Right atrium auricular region (tissue), 2 donors: ENCODE data around the gene MAP4K3. TPM values are rescaled to one million over a fixed set of nuclear protein-coding genes. Genes with fewer than 3 reads are reported as not detected.
"Not testable (repeated sequence)": the region's sequence is repeated elsewhere in the genome, so short reads cannot be mapped to it uniquely, and the experiment has no call there.

Source experiments
- DNase-seq: peaks from one replicate; pipeline ENCODE4 v3.0.0-alpha.2; 2019; ENCODE audit warnings: low spot score
- H3K27ac ChIP-seq, 2 donors: fragments of 200-600 bp; sonication (generic); 1 replicate in 1 of 2; 2 replicates in 1 of 2; pipeline ENCODE4 v1.5.1; 2016 to 2019
- H3K27me3 ChIP-seq, 2 donors: fragments of 200-600 bp; sonication (generic); one replicate each; pipeline versions ENCODE4 v1.5.1 to v1.6.0; 2017 to 2019
- H3K36me3 ChIP-seq: fragments of 200-600 bp; sonication (generic); one replicate; pipeline ENCODE4 v1.5.1; 2016
- H3K4me1 ChIP-seq, 2 donors: fragments of 200-600 bp; sonication (generic); one replicate each; pipeline versions ENCODE4 v1.5.1 to v1.6.0; 2017 to 2019
- H3K4me3 ChIP-seq, 2 donors: fragments of 200-600 bp; sonication (generic); 1 replicate in 1 of 2; 2 replicates in 1 of 2; pipeline ENCODE4 v1.5.1; 2017 to 2019; ENCODE audit warnings: mild to moderate bottlenecking in 1 of 2, moderate library complexity in 1 of 2
- H3K9me3 ChIP-seq, 2 donors: fragments of 200-600 bp; sonication (generic); one replicate each; pipeline ENCODE4 v1.5.1; 2019
- CTCF ChIP-seq, 2 donors: fragments of 200-600 bp; sonication (generic); IDR thresholded peaks; one replicate each; pipeline ENCODE4 v1.5.1; 2019; ENCODE audit warnings: antibody characterized with exemption in 2 of 2
- total RNA-seq, 2 donors: library from RNA; depleted of rRNA; stranded (reverse); fragments of >200 nt; gene quantifications; one replicate each; pipeline ENCODE4 v1.1.0, GENCODE V29; 2016

MAP4K3 gene
- total RNA-seq, 2 donors from 2014 or later = 26.2 to 28.9 TPM

GRCh38 chr2:39373181-39373802 is 63.8 kb downstream of the MAP4K3 start:
- no peaks in the 10 kb centered on the region for H3K27me3 ChIP-seq
- no peak for TF ChIP-seq CTCF (IDR thresholded peaks at IDR 0.05)
- peaks cover 0 to 16% of the 10 kb centered on the region in 2 donors for H3K4me1 ChIP-seq
- no peak overlapping the region for H3K27ac ChIP-seq
- no peaks in the 10 kb centered on the region for H3K36me3 ChIP-seq
- no peak overlapping the region for H3K4me3 ChIP-seq
- H3K9me3 ChIP-seq = peaks cover 0 to 5% of the 10 kb centered on the region in 2 donors
- no peak for DNase-seq

GRCh38 chr2:39370101-39370500 is 67.0 kb downstream of the MAP4K3 start:
- Histone ChIP-seq H3K27me3 (no peaks in the 10 kb centered on the region), H3K4me3 (no peak overlapping the region), H3K36me3 (no peaks in the 10 kb centered on the region), H3K9me3 (peaks cover 0 to 5% of the 10 kb centered on the region in 2 donors), H3K4me1 (peaks cover 0 to 4% of the 10 kb centered on the region in 2 donors), H3K27ac (no peak overlapping the region)
- no peak for TF ChIP-seq CTCF (IDR thresholded peaks at IDR 0.05)
- no peak for DNase-seq

- no peak for TF ChIP-seq CTCF (IDR thresholded peaks at IDR 0.05)
- Histone ChIP-seq H3K4me3 (no peak overlapping the region), H3K27ac (no peak overlapping the region), H3K4me1 (peaks cover 0 to 4% of the 10 kb centered on the region in 2 donors), H3K9me3 (peaks cover 0 to 5% of the 10 kb centered on the region in 2 donors), H3K36me3 (no peaks in the 10 kb centered on the region), H3K27me3 (no peaks in the 10 kb centered on the region)
- DNase-seq = no peak
Observed at GRCh38 chr2:39368846-39369245, 68.2 kb downstream of the MAP4K3 start.

- no peak for DNase-seq
- Histone ChIP-seq H3K9me3 (peaks cover 0 to 5% of the 10 kb centered on the region in 2 donors), H3K27me3 (no peaks in the 10 kb centered on the region), H3K4me3 (no peak overlapping the region), H3K36me3 (no peaks in the 10 kb centered on the region), H3K27ac (no peak overlapping the region), H3K4me1 (peaks cover 0 to 4% of the 10 kb centered on the region in 2 donors)
- TF ChIP-seq CTCF (IDR thresholded peaks at IDR 0.05) = no peak
Observed at GRCh38 chr2:39368376-39368775, 68.7 kb downstream of the MAP4K3 start.

- Histone ChIP-seq H3K4me1 (peaks cover 0 to under 1% of the 10 kb centered on the region in 2 donors), H3K4me3 (no peak overlapping the region), H3K27me3 (no peaks in the 10 kb centered on the region), H3K9me3 (peaks cover 0 to 26% of the 10 kb centered on the region in 2 donors), H3K27ac (no peak overlapping the region), H3K36me3 (no peaks in the 10 kb centered on the region)
- DNase-seq = no peak
- TF ChIP-seq CTCF (IDR thresholded peaks at IDR 0.05) = no peak
Observed at GRCh38 chr2:39362595-39362994, 74.5 kb downstream of the MAP4K3 start.

- Histone ChIP-seq H3K9me3 (peaks cover 0 to 26% of the 10 kb centered on the region in 2 donors), H3K4me3 (no peak overlapping the region), H3K36me3 (no peaks in the 10 kb centered on the region), H3K27me3 (no peaks in the 10 kb centered on the region), H3K4me1 (peaks cover 0 to 11% of the 10 kb centered on the region in 2 donors), H3K27ac (no peak overlapping the region)
- DNase-seq = no peak
- TF ChIP-seq CTCF (IDR thresholded peaks at IDR 0.05) = no peak
Observed at GRCh38 chr2:39361511-39361910, 75.6 kb downstream of the MAP4K3 start.

GRCh38 chr2:39360342-39360741 is 76.7 kb downstream of the MAP4K3 start:
- DNase-seq, H3K4me3 ChIP-seq: not testable (repeated sequence)
- peaks cover 0 to 26% of the 10 kb centered on the region in 2 donors for H3K9me3 ChIP-seq

More at GRCh38 chr2:39360342-39360741, 76.7 kb downstream of the MAP4K3 start:
- not testable (repeated sequence) for H3K27ac ChIP-seq, H3K27me3 ChIP-seq, H3K36me3 ChIP-seq
- peaks cover 0 to 14% of the 10 kb centered on the region in 2 donors for H3K4me1 ChIP-seq
